TTC549 (cell line): ENCODE measurements around the gene NISCH.

Source experiments
- FAIRE-seq: peaks from 2 replicates; lab custom pipeline; 2012; peaks lifted over from hg19 to GRCh38; lab: Jason Lieb, UNC

The NISCH gene

GRCh38 chr3:52527732-52528585 is 72.6 kb downstream of the NISCH start:
- FAIRE-seq = no peak

- no peak for FAIRE-seq
These were observed 73.4 kb downstream of the NISCH start for GRCh38 chr3:52528586-52529375.

GRCh38 chr3:52529376-52530333 is 74.3 kb downstream of the NISCH start:
- no peak for FAIRE-seq

DNA sequence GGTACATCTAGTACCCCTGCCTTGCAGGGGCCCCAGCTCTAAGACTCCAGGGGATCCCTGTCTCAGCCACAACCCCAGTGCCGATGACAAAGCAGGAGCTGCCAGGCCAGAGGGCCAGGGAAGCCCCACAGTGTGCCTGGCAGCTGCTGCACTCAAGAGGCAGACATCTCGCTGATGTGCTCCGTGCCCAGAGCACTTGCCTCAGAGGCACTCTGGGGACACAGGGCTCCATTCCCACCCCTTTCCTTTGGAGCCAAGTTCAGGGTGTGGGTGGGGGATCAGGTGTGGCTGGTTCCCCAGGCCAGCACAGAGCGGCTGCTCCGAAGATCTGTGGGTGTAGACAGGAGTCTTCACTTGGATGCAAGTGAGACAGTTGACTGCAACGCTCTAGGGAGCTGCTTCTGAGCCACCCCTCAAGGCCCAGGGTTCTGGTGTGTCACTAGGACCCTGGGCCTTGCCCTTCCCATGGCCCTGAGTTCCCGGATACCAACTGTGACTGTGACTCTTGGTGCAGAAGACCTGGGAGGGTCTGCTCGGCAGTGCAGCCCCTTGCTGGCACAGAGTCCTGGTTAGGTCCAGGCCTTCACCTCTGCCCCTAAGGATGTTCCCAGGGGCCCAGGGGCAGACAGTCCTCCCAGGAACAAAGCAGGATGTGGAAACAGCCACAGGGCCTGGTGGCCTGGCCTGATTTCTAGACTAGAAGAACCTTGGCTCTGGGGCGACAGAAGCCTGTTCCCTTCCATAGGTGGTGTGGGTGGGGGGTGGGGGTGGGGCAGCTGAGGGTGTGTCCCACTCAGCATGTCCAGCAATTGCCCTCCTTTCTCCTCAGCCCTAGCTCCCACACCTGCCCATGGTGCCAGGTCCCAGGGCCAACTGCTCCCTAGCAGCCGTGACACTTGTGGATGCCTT is 75.8 kb downstream of the NISCH start:
- no peak for FAIRE-seq

- FAIRE-seq = no peak
These were observed 76.6 kb downstream of the NISCH start for GRCh38 chr3:52531860-52532516.

DNA sequence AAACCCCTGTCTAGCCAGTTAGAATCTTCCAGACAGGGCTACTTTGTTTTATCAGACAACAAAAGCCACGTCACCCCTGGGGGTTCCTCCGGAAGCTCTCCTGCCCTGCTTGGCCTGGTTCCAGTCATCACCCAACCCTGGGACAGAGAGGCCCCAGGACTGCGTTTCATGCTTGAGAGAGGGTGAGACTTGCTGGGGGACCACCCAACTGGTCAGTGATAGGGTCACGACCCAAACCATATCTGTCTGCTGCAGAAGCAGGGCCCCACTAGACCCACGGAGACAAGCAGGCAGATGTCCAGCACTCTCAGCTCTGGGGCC is 77.1 kb downstream of the NISCH start:
- FAIRE-seq = no peak

DNA sequence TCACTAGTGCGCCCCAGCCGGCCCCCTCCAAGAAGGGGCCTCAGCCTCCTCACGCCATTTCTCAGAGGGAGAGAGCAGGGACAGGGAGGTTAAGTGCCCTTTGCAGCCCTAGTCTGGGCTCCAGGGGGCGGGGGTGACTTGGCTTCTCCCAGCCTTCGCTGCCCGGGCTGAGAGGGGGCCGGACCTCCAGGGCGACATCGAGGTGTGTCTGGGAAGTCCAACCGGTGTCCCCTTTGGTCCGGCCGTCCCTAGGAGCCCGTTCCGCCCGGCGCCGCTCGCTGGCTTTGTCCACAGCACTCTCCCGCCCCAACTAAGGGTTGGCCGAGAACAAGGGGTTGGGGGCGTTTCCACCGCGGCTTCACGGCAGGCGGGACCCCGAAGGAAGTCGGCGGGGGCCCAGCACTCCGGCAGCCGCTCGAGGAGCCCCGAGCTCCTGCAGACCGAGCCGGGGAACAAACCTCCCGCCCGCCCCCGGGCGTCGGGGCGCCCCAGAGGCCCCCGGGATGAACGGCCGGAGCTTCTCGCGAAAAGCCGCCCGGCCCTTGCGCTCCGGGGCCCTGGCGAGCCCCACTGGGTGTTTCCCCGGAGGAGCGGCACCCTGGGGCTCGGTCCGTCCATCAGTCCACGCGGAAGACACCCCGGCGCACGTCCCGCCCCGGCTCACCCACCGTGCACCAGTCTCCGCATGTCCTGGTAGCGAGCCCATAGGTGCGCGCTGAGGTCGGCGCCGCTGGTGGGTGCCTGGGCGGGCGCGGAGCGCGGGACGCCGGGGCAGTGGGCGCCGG is 77.6 kb downstream of the NISCH start:
- no peak for FAIRE-seq

GRCh38 chr3:52533623-52534280 is 78.3 kb downstream of the NISCH start, which contains the start of gene NT5DC2:
Gene NT5DC2 (minus strand): TSS chr3:52533857. CDS start chr3:52533737, 120 bp downstream.
- FAIRE-seq = no peak

DNA sequence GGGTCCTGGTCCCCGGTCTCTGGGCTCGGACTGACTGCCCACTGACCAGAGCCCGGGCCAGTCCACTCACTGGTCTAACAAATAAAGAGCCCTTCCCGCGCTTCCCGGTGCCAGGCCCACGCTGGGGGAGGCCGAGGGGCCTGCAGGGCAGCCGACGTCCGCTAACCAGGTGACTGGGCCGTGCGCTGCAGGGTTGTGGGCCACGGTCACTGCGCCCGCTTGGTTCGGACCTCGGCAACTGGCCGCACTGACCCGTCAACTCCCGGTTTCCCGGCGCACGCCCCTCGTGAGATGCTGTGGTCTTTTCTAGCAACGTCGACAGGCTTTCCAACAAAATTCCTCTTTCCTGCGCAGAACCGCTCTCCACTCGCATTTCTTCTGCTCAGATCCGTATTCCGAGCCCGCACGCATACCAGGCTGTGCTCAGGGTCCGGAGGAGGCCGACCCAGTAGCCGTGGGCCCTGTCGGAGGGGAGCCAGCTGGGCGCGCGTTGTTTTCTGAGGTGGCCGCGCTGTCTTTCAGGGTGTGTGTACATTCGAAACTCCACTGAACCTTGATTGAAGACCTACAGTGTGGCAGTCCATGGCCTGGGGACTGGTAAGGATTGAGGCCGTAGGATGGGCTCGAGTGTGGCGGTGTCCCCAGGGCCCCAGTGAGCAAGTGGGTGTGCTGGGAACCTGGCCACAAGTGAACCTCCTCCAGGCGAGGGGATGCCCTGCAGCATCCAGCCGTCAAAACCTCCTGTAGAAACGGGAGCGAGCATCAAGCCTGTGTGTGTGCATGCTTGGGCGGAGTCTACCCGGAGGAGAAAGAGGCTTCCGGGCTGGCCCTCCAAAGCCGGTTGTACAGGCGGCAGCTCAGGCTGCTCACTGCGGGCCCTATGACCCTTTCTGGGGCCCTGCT is 79.1 kb downstream of the NISCH start:
- no peak for FAIRE-seq

DNA sequence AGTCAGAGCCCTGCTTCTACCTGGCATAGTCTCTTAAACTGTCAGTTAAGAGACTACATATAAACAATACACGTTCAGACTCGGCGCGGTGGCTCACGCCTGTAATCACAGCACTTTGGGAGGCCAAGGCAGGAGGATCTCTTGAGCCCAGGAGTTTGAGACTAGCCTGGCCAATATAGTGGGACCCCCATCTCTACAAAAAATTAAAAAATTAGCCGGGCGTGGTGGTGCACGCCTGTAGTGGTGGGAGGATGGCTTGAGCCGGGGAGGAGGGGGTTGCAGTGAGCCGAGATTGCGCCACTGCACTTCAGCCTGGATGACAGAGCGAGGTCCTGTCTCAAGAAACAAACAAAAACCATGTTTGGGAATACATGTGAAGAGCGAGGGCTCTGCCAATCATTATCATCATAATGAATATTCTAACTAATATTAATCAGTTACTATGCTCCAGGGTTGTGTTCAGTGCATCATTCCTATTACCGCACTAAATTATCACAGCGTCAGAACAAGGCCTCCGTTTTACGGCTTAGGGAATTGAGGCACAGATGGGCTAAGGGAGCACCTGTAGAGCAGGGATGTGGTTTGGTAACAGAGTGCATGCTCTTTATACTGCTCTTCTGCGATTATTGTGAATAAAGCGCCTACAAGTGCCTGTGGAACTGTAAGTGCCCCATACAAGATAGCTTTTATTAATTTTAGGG is 80.2 kb downstream of the NISCH start:
- FAIRE-seq = no peak

DNA sequence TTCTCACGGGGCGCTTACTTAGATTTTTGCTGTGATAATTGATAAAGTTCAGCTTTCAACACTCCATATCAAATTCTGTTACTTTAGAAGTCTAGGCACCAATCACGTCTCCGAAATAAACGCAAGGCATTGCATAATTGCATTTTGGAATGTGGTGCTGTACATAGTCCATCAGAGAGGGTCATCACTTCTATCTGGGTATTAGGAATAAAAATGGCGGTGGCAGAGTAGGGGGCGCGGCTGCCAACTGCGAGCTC is 80.6 kb downstream of the NISCH start:
- FAIRE-seq = no peak

- peak; percentile 86 for FAIRE-seq
These were observed 81.2 kb downstream of the NISCH start, which contains the start of gene UQCC5 for GRCh38 chr3:52536369-52537164. Gene UQCC5 (plus strand): TSS chr3:52536605. CDS start chr3:52536756, 151 bp downstream.

DNA sequence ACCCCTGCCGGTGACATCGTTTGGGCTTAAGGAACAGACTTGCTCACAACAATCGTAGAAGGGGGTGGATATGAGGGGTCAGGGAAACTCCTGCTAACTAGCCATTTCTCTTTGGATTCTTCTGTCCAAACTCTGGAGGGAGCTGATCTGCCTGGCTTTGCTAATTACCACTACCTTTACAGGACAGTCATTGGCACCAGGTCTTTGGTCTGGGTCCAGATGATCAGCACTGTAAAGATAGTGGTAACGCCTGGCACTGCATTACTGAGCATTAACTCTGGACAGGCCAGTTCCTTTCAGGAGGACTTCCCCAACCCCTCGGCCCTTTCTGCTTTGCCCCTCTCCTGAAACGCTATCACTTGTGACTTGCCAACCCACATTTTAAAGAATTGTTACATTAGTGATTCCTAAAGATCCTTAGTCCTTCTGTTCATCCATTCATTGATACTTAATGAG is 81.8 kb downstream of the NISCH start:
- no peak for FAIRE-seq

- FAIRE-seq = no peak
These were observed 82.5 kb downstream of the NISCH start for GRCh38 chr3:52537726-52538421.

GRCh38 chr3:52539010-52539653 is 83.7 kb downstream of the NISCH start:
- no peak for FAIRE-seq

- FAIRE-seq = no peak
These were observed 85.6 kb downstream of the NISCH start for GRCh38 chr3:52541050-52541449.
